ENCODE measurements around the gene TEAD1. TPM values are rescaled to one million over a fixed set of nuclear protein-coding genes. Genes with fewer than 3 reads are reported as not detected.

Gene TEAD1
- total and polyA plus RNA-seq, 9 donors = 20.0 to 84.1 (median 67.6) TPM

DNA sequence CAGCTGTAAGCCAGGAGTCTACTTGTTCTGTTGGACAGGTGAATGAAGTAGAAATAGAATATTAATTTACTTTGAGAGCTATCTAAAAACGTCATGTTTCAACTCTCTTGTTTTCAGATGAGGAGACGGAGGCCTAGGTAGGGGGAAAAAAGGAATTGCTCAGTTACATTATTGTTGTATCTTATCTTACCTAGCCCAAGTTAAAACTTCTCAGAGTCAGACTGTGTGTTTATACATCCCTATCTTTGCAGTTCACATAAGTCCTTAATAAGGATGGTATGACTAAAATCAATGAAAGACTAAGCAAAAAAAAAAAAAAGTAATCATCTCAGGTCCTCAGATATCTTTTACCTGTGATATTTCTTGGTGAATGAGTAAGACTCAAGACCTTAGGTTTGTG is 62.8 kb downstream of the TEAD1 start:
- H3K27ac ChIP-seq = no peak overlapping the region
- no peaks in the 10 kb centered on the region for H3K9me3 ChIP-seq
- no peaks in the 10 kb centered on the region for H3K36me3 ChIP-seq
- peaks cover 2% of the 10 kb centered on the region for H3K4me1 ChIP-seq (ENCODE audit: insufficient read depth)
- no peak overlapping the region for H3K4me3 ChIP-seq
- DNase-seq = no peak
- no peaks in the 10 kb centered on the region for H3K27me3 ChIP-seq
- no peak for TF ChIP-seq EP300 (IDR thresholded peaks at IDR 0.05)
- TF ChIP-seq POLR2A (IDR thresholded peaks at IDR 0.05) = no peak
- TF ChIP-seq, protein P1, sequence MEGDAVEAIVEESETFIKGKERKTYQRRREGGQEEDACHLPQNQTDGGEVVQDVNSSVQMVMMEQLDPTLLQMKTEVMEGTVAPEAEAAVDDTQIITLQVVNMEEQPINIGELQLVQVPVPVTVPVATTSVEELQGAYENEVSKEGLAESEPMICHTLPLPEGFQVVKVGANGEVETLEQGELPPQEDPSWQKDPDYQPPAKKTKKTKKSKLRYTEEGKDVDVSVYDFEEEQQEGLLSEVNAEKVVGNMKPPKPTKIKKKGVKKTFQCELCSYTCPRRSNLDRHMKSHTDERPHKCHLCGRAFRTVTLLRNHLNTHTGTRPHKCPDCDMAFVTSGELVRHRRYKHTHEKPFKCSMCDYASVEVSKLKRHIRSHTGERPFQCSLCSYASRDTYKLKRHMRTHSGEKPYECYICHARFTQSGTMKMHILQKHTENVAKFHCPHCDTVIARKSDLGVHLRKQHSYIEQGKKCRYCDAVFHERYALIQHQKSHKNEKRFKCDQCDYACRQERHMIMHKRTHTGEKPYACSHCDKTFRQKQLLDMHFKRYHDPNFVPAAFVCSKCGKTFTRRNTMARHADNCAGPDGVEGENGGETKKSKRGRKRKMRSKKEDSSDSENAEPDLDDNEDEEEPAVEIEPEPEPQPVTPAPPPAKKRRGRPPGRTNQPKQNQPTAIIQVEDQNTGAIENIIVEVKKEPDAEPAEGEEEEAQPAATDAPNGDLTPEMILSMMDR (IDR thresholded peaks at IDR 0.05) = no peak
- 47 to 84% (median 64%) methylated on average over 2 of the region's 2 CpGs for WGBS, 3 donors
- intact Hi-C loops (cut with DNase I) = no loop called here

DNA sequence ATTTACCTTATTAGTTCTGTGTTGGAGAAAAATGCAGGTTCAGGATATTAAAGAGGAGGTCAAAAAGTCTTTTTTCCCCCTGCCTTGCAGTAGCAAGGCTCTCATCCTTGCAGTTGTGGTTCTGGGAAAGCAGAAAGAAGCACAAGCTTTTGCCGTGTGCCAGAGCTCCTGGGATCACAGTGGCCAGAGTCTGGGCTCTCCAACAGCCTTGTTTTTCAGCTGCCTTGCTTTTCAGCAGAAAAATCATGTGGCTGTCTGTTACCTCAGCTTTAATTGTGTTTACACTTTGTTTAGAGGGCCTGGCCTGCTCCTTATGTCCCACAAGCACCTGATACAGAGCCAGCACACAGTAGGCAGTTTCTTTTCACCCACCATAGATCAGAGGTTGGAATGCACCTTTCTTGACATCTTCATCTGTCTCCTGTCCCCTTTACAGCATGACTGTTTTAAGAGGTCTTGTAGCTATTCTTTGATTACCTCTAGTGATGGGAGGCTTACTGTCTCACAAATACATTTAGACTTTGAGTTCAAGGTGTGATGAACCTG is 67.5 kb downstream of the TEAD1 start:
- Histone ChIP-seq H3K4me3 (no peak overlapping the region), H3K27me3 (no peaks in the 10 kb centered on the region), H3K4me1 (ENCODE audit: insufficient read depth) (peaks cover 8% of the 10 kb centered on the region), H3K36me3 (no peaks in the 10 kb centered on the region), H3K9me3 (no peaks in the 10 kb centered on the region), H3K27ac (peak overlapping the region in 1 of 2 donors; percentile 1)
- TF ChIP-seq POLR2A (IDR thresholded peaks at IDR 0.05) (no peak), EP300 (IDR thresholded peaks at IDR 0.05) (no peak)
- TF ChIP-seq, protein P1 (IDR thresholded peaks at IDR 0.05) = no peak
- 21 to 33% (median 23%) methylated on average over 1 of the region's 1 CpG for WGBS, 3 donors
- intact Hi-C loops (cut with DNase I) = no loop called here
- no peak for DNase-seq

DNA sequence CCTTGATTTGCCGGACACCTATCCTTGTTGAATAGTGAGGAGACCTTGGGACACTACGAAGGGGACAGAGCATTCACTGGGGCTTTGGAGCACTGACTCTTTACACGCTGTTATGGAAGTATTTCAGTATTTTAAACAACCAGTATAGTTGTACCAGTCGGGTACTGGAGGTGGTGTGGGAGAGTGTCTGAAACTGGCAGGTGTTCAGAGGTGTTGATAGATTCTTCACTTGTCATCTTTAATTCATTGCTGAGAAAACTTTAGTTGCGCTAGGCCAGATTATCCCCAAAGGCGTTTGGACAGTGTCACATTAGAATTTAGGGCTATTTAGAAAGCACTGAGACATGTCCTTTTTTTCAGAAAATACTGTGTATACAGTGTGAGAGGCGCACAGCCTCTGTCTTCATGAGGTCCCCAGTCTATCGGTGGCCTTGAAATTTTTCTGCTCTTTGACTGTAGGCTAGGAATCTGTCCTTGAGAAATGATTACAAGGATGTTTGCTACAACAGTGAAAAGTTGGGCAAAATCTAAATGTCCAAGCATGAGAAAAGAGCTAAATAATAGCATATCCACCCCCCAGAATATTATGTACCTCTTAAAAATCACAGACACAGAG is 69.7 kb downstream of the TEAD1 start:
- Histone ChIP-seq H3K27me3 (no peaks in the 10 kb centered on the region), H3K4me1 (ENCODE audit: insufficient read depth) (peaks cover 12% of the 10 kb centered on the region), H3K9me3 (no peaks in the 10 kb centered on the region), H3K27ac (peak overlapping the region in 1 of 2 donors; percentile 11), H3K4me3 (no peak overlapping the region), H3K36me3 (no peaks in the 10 kb centered on the region)
- TF ChIP-seq POLR2A (IDR thresholded peaks at IDR 0.05) = no peak
- TF ChIP-seq, protein P1 (IDR thresholded peaks at IDR 0.05) = no peak
- no peak for TF ChIP-seq EP300 (IDR thresholded peaks at IDR 0.05)
- intact Hi-C loops (cut with DNase I) = no loop called here
- no peak for DNase-seq
- WGBS, 3 donors = 85 to 86% (median 85%) methylated on average over 8 of the region's 8 CpGs

DNA sequence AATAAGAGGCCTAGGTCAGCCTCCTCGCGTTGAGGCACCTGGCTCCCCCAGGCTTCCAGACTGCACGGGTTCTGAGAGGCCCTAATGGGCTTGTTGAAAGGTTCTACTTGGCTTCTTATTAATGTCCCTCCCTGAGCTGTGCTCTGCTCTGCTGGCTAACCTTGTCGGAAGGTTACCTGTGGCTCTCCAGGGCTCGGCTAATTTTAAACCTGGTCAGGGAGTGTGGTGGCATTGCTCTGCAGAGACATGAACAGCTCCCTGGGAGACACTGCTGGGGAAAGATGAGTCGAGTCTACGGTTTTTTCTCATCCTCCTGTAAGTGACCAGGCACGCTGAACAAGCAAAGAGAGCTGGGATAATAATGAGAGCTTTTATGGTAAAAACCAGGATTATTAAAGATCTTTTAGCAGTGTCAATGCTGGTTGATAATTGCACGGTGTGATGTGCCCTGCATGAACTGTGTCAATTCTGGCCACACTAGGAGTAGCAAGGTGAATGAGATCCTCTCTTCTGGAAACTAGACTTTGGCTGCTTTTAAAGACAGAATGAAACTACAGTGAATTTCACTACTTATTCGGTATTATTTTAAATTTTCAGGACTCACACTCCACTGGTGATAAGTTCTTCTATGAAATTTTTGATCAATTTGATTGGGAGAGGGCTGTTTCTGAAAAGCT is 70.7 kb downstream of the TEAD1 start:
- TF ChIP-seq, protein P1 (IDR thresholded peaks at IDR 0.05) = no peak
- TF ChIP-seq EP300 (IDR thresholded peaks at IDR 0.05) (no peak), POLR2A (IDR thresholded peaks at IDR 0.05) (no peak)
- peaks cover 12% of the 10 kb centered on the region for H3K4me1 ChIP-seq (ENCODE audit: insufficient read depth)
- H3K27ac ChIP-seq = no peak overlapping the region
- no peaks in the 10 kb centered on the region for H3K27me3 ChIP-seq
- no peaks in the 10 kb centered on the region for H3K9me3 ChIP-seq
- intact Hi-C loops (cut with DNase I) = no loop called here
- no peaks in the 10 kb centered on the region for H3K36me3 ChIP-seq
- DNase-seq = no peak
- 58 to 74% (median 63%) methylated on average over 10 of the region's 10 CpGs for WGBS, 3 donors
- no peak overlapping the region for H3K4me3 ChIP-seq
